H54 (cell line): ENCODE results near the gene SMAD2.
"Not testable (repeated sequence)": the region's sequence is repeated elsewhere in the genome, so short reads cannot be mapped to it uniquely, and the experiment has no call there.

Source experiments
- DNase-seq: peaks from one replicate; pipeline ENCODE4 v3.0.0; 2011; ENCODE audit warnings: low spot score, mixed read lengths; ENCODE audit not compliant: insufficient read length
- FAIRE-seq: peaks from 3 replicates; lab custom pipeline; 2011; peaks lifted over from hg19 to GRCh38; lab: Jason Lieb, UNC
- POLR2A ChIP-seq: IDR thresholded peaks from 2 replicates; pipeline ENCODE4 v1.6.1; 2011; ENCODE audit warnings: low read depth, mild to moderate bottlenecking, low read length

Gene SMAD2

DNA sequence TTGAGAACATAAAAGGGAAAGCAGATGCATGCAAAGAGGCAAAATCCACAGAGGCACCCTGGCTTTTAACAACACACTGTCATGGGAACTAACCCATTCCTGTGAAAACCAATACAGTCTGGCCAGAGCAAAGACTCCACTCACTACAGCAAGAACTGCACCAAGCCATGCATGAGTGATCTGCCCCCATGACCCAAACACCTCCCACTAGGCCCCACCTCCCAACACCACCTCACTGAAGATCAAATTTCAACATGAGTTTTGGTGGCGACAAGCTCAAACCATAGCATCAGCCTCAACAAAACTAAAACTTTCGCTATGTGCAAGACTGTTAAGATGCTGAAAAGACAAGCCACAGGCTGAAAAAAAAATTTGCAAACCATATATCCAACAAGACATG lies 162.8 kb downstream of the SMAD2 start:
- no peak for TF ChIP-seq POLR2A
- FAIRE-seq = no peak

DNA sequence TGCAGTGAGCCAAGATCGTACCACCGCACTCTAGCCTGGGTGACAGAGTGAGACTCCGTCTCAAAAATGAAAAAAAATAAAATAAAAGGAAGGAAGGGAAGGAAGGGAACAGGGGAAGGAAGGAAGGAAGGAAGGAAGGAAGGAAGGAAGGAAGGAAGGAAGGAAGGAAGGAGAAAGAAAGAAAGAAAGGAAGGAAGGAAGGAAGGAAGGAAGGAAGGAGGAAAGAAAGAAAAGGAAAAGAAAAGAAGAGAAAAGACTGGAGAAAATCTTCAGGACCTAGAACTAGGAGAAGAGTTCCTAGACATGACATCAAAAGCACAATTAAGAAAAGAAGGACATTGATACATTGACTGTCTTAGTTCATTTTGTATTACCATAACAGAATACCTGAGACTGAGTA lies 163.3 kb downstream of the SMAD2 start:
- FAIRE-seq, DNase-seq: not testable (repeated sequence)

More for the DNA sequence above, 162.8 kb downstream of the SMAD2 start:
- DNase-seq = no peak
